Raji (cell line): ENCODE data around the gene SIK2.

Experiments
- POLR2A ChIP-seq: IDR thresholded peaks from 2 replicates; pipeline ENCODE4 v1.6.1; 2011; ENCODE audit warnings: low read depth, low read length, control low read depth; ENCODE audit not compliant: insufficient read depth

The SIK2 gene

GRCh38 chr11:111719379-111719778 lies 117.1 kb downstream of the SIK2 start:
- no peak for TF ChIP-seq POLR2A

DNA sequence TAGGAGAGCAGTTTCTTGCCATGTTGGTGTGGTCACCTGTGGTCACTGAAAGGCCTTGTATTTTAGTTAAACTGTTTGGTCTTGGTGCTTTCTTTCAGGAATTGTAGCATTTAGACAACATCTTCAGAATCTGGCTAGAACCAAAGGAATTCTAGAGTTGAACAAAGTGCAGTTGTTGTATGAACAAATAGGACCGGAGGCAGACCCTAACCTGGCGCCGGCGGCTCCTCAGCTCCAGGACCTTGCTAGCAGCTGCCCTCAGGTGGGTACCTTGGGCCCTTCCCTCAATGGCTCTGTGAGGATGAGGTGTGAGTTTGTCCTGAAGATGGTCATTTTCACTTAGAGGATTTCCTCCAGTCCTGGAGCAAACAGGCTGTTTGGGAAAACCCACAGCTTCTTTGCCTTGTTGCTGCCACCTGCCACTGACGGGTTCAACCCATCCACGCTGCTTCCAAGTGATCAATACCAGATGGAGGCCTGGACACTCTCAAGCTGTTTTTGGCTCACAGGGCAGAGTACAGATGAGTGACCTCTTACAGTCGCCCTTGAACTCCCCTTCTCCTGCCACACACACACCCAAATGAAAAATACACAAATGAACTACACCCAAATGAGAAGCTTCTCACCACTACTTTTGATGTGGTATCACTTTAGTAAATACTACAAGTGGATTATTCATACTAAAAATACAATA lies 118.7 kb downstream of the SIK2 start:
- TF ChIP-seq POLR2A = no peak

DNA sequence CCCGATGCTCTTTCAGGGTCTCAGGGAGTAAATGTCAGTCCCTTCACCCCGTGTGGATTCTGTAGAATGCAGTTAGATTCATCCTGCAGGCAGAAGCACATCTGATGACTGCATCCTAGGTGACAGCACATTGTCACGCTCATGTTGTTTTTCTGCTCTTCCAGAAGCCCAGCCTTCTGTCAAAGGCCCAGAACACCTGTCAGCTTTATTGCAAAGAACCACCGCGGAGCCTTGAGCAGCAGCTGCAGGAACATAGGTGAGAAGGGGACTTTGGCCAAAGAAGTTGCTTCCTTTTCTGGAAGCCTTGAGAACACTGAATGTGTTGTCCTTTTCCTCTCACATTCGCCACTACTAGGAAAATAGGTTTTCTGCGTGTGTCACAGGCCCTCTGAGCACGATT lies 120.3 kb downstream of the SIK2 start:
- no peak for TF ChIP-seq POLR2A

DNA sequence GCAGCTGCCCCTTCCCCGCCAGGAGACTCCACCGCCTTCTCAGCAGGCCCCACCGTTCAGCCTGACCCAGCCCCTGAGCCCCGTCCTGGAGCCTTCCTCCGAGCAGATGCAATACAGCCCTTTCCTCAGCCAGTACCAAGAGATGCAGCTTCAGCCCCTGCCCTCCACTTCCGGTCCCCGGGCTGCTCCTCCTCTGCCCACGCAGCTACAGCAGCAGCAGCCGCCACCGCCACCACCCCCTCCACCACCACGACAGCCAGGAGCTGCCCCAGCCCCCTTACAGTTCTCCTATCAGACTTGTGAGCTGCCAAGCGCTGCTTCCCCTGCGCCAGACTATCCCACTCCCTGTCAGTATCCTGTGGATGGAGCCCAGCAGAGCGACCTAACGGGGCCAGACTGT lies 121.3 kb downstream of the SIK2 start:
- no peak for TF ChIP-seq POLR2A

DNA sequence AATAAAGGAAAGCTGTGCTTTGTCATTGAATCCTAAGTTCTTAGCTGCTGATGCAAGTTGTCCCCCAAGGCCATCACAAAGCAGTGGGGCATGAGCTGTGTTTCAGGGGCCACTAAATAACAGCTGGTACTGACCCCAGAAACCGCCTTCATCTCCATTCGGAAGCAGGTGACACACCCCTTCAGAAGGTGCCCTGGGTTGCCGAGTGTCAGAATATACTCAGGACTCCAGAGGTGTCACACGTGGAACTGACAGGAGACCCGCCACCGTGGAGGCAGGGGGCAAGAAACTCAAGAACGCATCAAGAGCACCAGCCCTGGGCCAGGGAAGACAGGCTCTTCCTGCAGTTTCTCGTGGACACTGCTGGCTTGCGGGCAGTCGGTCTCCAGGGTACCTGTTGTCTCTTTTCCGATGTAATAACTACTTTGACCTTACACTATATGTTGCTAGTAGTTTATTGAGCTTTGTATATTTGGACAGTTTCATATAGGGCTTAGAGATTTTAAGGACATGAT lies 122.4 kb downstream of the SIK2 start:
- no peak for TF ChIP-seq POLR2A

- TF ChIP-seq POLR2A = no peak
Measured at GRCh38 chr11:111725621-111726020, 123.4 kb downstream of the SIK2 start.

DNA sequence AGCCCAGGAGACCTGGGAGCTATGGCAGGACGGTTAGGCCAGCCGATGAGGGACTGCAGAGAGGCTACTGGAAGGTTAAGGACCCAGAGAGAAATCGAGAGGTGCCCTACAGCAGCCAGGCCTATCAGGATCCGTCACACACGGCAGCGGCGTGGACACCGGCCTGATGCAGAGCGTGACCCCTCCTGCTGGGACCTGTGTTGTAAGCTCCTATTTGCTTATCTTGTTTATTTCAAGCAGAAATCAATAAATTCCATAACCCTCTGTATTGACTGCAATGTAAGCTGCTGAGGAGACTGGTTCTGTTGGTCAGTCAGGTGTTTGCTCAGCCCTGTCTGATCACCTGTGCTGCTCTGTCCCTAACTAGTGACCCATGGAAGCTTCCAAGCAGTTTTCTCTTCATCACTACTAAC lies 124.1 kb downstream of the SIK2 start:
- no peak for TF ChIP-seq POLR2A

DNA sequence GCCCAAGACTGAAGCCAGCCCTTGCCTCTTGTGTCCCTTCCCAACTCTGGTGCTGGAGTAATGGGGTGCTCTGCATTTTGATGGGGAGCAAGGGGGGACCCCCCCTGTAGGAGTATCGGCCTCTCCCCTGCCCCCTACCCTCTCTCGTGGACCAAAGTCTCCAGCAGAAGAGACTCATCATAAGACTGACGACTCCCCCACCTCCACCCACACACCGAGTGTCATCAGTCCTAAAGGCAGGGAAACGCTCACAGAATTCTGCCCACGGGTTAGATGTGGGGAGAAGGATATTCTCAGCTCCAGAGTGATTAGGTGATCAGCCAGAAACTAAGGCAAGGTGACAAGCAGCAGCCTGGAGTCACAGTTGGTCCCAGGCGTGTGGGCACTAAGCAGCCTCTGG lies 125.2 kb downstream of the SIK2 start:
- TF ChIP-seq POLR2A = no peak

DNA sequence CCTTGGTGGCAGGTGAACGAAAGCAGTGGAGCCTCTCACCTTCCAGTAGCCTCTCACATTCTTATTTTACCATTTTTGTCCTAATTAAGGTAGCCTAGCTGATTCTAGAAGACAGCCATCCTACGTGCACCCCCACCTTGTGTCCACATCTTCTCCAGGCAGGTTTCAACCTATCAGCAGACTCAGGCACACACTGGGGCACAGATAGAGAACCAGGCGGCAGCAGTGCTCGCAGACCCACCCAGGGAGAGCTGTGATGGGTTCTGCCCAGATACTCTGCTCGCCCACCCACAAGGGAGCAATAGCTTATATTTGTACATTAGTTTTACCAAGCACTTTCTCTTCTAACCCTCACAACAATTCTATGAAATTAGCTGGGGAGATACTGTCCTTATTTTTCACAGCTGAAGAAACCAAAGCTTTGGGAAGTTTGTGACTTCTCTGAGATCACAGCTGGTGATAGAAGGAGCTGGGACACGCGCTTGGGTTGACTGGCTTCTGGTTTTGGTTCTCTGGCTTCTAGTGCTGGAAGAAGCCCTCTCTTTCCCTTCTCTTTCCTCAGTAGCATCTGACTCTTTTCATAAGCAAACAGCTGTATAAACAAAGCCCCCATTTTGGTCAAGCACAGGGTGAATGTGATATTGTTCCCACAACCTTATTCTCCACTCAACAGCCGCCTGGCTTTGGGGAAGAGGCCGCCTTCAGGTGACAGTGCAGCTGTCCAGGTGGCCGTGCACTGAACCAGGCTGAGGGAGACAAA lies 127.0 kb downstream of the SIK2 start:
- TF ChIP-seq POLR2A = no peak

GRCh38 chr11:111729831-111730311 lies 127.6 kb downstream of the SIK2 start:
- no peak for TF ChIP-seq POLR2A

DNA sequence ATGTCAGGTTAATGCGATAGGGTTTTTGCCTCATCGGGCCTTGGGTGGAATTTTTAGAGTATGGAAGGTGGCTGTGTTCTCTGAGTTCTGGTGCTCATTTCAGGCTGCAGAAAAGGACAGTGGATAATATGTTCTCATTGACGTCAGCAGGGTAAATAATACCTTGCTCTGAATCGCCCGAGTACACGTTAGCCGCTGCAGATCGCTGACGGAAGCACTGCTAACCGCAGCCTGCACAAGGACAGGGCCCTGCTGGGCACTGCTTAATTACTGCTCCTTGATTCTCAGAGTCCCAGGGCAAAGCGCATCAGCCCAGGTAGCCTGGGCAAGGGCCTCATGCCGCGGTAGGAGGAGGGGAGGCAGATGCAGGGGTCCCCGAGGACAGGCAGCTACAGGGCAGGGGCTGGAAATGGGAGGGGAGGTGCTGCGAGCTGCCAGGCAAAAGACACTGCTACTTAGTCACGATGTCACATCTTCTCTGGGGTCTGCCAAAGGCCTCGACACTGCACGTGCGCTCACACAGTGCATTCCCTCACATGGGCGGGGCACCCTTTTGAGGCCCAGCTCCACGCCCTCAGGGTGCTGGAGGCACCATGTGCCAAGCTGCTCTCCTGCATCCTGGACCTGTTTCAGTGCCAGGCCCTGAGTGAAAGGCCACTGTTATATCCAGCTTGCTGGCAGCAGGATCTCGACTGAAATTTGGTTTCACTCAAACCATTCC lies 128.8 kb downstream of the SIK2 start:
- TF ChIP-seq POLR2A = no peak

DNA sequence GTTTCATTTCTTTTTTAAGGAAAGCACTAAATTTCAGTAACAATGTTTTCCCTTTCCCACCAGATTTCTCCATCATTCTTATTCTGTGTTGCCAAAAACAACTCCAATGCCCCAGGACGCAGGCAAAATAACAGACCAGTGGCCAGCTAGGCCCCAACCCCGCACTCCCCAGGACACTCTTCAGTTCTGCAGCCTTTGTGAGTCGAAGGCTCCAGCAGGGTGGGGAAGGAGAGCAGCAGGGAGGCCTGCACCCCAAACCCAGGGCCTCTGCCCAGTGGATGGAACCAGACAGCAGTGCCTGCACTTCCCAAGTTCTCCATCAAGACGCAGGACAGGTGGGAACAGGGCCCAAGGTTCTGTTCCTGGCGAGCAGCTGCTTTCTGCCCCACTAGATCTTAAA lies 129.6 kb downstream of the SIK2 start:
- TF ChIP-seq POLR2A = no peak

GRCh38 chr11:111733016-111733415 lies 130.8 kb downstream of the SIK2 start:
- no peak for TF ChIP-seq POLR2A

- no peak for TF ChIP-seq POLR2A
Measured at GRCh38 chr11:111733611-111734088, 131.4 kb downstream of the SIK2 start.
